Peyer's patch (tissue), 4 donors: ENCODE measurements around the gene SPINK4.

Source experiments
- CTCF ChIP-seq, 6 experiments: fragments of 450-650 bp in 4 of 6; fragments of 200-600 bp in 2 of 6; sonication (generic) in 1 of 6; IDR thresholded peaks; one replicate each; pipeline ENCODE4 v1.5.1; 2017 to 2019; ENCODE audit warnings: antibody characterized with exemption in 6 of 6, mild to moderate bottlenecking in 3 of 6, moderate library complexity in 1 of 6
- POLR2A ChIP-seq, 2 donors: fragments of 450-650 bp; IDR thresholded peaks; one replicate each; pipeline ENCODE4 v1.5.1; 2017; ENCODE audit warnings: antibody characterized with exemption in 2 of 2, mild to moderate bottlenecking in 2 of 2, moderate library complexity in 2 of 2

- TF ChIP-seq POLR2A (IDR thresholded peaks at IDR 0.05) (no peak), CTCF (IDR thresholded peaks at IDR 0.05) (no peak)
Observed at GRCh38 chr9:33236571-33236970, 3.4 kb upstream of the SPINK4 start.
